ENCODE results near the gene MOCOS. TPM values are rescaled to one million over a fixed set of nuclear protein-coding genes. Genes with fewer than 3 reads are reported as not detected.
A peak's percentile ranks its signal among the peaks of the same experiment; 100 is the strongest.

Gene MOCOS
- total and polyA plus RNA-seq, 8 donors, result 0.45 to 4.6 (median 2.7) TPM

- TF ChIP-seq CTCF (IDR thresholded peaks at IDR 0.05) (no peak), POLR2AphosphoS5 (IDR thresholded peaks at IDR 0.05) (no peak), EP300 (IDR thresholded peaks at IDR 0.05) (no peak), POLR2A (IDR thresholded peaks at IDR 0.05) (no peak)
- Histone ChIP-seq H3K9me3 (peaks cover 0 to 5% (median under 1%) of the 10 kb centered on the region in 4 donors), H3K27ac (no peak overlapping the region), H3K4me1 (peaks cover 21 to 31% (median 28%) of the 10 kb centered on the region in 4 donors), H3K27me3 (peaks cover 0 to 44% (median 37%) of the 10 kb centered on the region in 3 donors), H3K4me3 (no peak overlapping the region), H3K36me3 (no peaks in the 10 kb centered on the region)
- WGBS, 5 donors, result 71 to 95% (median 84%) methylated on average over 1 of the region's 1 CpG
- no peak for DNase-seq
- intact Hi-C loops (cut with DNase I; ENCODE audit: low total_unique reads), result no loop called here
Observed at GRCh38 chr18:36294031-36294430, 106.7 kb downstream of the MOCOS start.

- peaks cover 0 to 56% (median 48%) of the 10 kb centered on the region in 3 donors for H3K27me3 ChIP-seq
- peaks cover 21 to 31% (median 28%) of the 10 kb centered on the region in 4 donors for H3K4me1 ChIP-seq
- WGBS, 5 donors, result 86 to 100% (median 94%) methylated on average over 1 of the region's 1 CpG
- no peak overlapping the region for H3K27ac ChIP-seq
- TF ChIP-seq POLR2A (IDR thresholded peaks at IDR 0.05), result no peak
- no peak for TF ChIP-seq EP300 (IDR thresholded peaks at IDR 0.05)
- no peak for TF ChIP-seq POLR2AphosphoS5 (IDR thresholded peaks at IDR 0.05)
- TF ChIP-seq CTCF (IDR thresholded peaks at IDR 0.05), result no peak
- H3K9me3 ChIP-seq, result no peaks in the 10 kb centered on the region
- H3K4me3 ChIP-seq, result no peak overlapping the region
- no peaks in the 10 kb centered on the region for H3K36me3 ChIP-seq
- DNase-seq, result no peak
- intact Hi-C loops (cut with DNase I; ENCODE audit: low total_unique reads), result no loop called here
Observed at GRCh38 chr18:36295214-36295613, 107.9 kb downstream of the MOCOS start.

- intact Hi-C loops (cut with DNase I; ENCODE audit: low total_unique reads), result no loop called here
- DNase-seq, result no peak
- H3K4me3 ChIP-seq, result peak overlapping the region; percentile 63 to 84 (median 67)
- no peak for TF ChIP-seq EP300 (IDR thresholded peaks at IDR 0.05)
- no peak for TF ChIP-seq POLR2A (IDR thresholded peaks at IDR 0.05)
- TF ChIP-seq CTCF (IDR thresholded peaks at IDR 0.05), result no peak
- TF ChIP-seq POLR2AphosphoS5 (IDR thresholded peaks at IDR 0.05), result no peak
- no peak overlapping the region for H3K27ac ChIP-seq
- peaks cover 0 to 63% (median 50%) of the 10 kb centered on the region in 3 donors for H3K27me3 ChIP-seq
- WGBS, 5 donors, result 29 to 41% (median 35%) methylated on average over 21 of the region's 21 CpGs
- H3K4me1 ChIP-seq, result peaks cover 21 to 31% (median 28%) of the 10 kb centered on the region in 4 donors
- H3K36me3 ChIP-seq, result no peaks in the 10 kb centered on the region
- no peaks in the 10 kb centered on the region for H3K9me3 ChIP-seq
Observed at GRCh38 chr18:36295880-36296301, 108.6 kb downstream of the MOCOS start.

GRCh38 chr18:36296650-36297416 is 109.5 kb downstream of the MOCOS start:
- DNase-seq, result peak in 1 of 2 donors; percentile 90

More at GRCh38 chr18:36296650-36297416, 109.5 kb downstream of the MOCOS start:
- intact Hi-C loops (cut with DNase I; ENCODE audit: low total_unique reads), result no loop called here
- H3K27ac ChIP-seq, result peak overlapping the region in 3 of 5 donors; percentile 1 to 69 (median 53)
- WGBS, 5 donors, result 1 to 3% (median 1%) methylated on average over 32 to 47 of the region's 47 CpGs
- H3K4me3 ChIP-seq, result peak overlapping the region; percentile 63 to 84 (median 67)
- TF ChIP-seq POLR2A (IDR thresholded peaks at IDR 0.05), result no peak
- no peak for TF ChIP-seq EP300 (IDR thresholded peaks at IDR 0.05)
- peak in 2 of 7 experiments; percentile 8 to 14 for TF ChIP-seq CTCF (IDR thresholded peaks at IDR 0.05)
- H3K9me3 ChIP-seq, result no peaks in the 10 kb centered on the region
- H3K27me3 ChIP-seq, result peaks cover 0 to 64% (median 50%) of the 10 kb centered on the region in 3 donors
- peaks cover 21 to 31% (median 28%) of the 10 kb centered on the region in 4 donors for H3K4me1 ChIP-seq
- no peaks in the 10 kb centered on the region for H3K36me3 ChIP-seq
